HEK293T (cell line): ENCODE data around the gene FSIP1.

Experiments used
- CTCF ChIA-PET: fragments of 350-600 bp; formaldehyde crosslinking; extraction: SDS; loops from one replicate; lab custom pipeline; 2021; ENCODE audit warnings: antibody characterized with exemption, inconsistent platforms; lab: Yijun Ruan, JAX
- POLR2A ChIA-PET: fragments of 350-600 bp; formaldehyde crosslinking; extraction: SDS; loops from one replicate; lab custom pipeline; 2020; ENCODE audit warnings: antibody characterized with exemption, inconsistent platforms; lab: Yijun Ruan, JAX
- DNase-seq: peaks from one replicate; pipeline ENCODE4 v3.0.0; 2012; ENCODE audit warnings: mixed read lengths; ENCODE audit errors: extremely low spot score
- ARNT ChIP-seq: fragments of 450-650 bp; IDR thresholded peaks from 2 replicates; pipeline ENCODE4 v1.6.1; 2017; ENCODE audit warnings: mild to moderate bottlenecking
- BHLHE40 ChIP-seq: fragments of 450-650 bp; IDR thresholded peaks from 2 replicates; pipeline ENCODE4 v1.6.1; 2016; ENCODE audit warnings: mild to moderate bottlenecking, moderate library complexity, borderline replicate concordance
- CTBP1 ChIP-seq: fragments of 450-650 bp; IDR thresholded peaks from 2 replicates; pipeline ENCODE4 v1.6.1; 2016; ENCODE audit warnings: borderline replicate concordance
- ELF4 ChIP-seq: fragments of 450-650 bp; IDR thresholded peaks from 2 replicates; pipeline ENCODE4 v1.6.1; 2017; ENCODE audit warnings: antibody characterized with exemption
- FOXA1 ChIP-seq: fragments of 450-650 bp; IDR thresholded peaks from 2 replicates; pipeline ENCODE4 v1.6.1; 2016; ENCODE audit warnings: mild to moderate bottlenecking
- FOXK2 ChIP-seq: fragments of 450-650 bp; IDR thresholded peaks from 2 replicates; pipeline ENCODE4 v1.6.1; 2016; ENCODE audit warnings: mild to moderate bottlenecking
- FOXM1 ChIP-seq: fragments of 450-650 bp; IDR thresholded peaks from 2 replicates; pipeline ENCODE4 v1.6.1; 2017; ENCODE audit warnings: mild to moderate bottlenecking, borderline replicate concordance
- HDGF ChIP-seq: fragments of 450-650 bp; IDR thresholded peaks from 2 replicates; pipeline ENCODE4 v1.6.1; 2017; ENCODE audit warnings: antibody characterized with exemption, borderline replicate concordance
- L3MBTL2 ChIP-seq: fragments of 450-650 bp; conservative IDR thresholded peaks from 2 replicates; pipeline ENCODE4 v1.6.1; 2016; ENCODE audit warnings: mild to moderate bottlenecking
- LEF1 ChIP-seq: fragments of 450-650 bp; IDR thresholded peaks from 2 replicates; pipeline ENCODE4 v1.6.1; 2017; ENCODE audit warnings: mild to moderate bottlenecking, borderline replicate concordance
- NFRKB ChIP-seq: fragments of 450-650 bp; IDR thresholded peaks from 2 replicates; pipeline ENCODE4 v1.6.1; 2016; ENCODE audit warnings: mild to moderate bottlenecking, moderate library complexity
- SP1 ChIP-seq: fragments of 450-650 bp; IDR thresholded peaks from 2 replicates; pipeline ENCODE4 v1.6.1; 2017
- SUZ12 ChIP-seq: fragments of 450-650 bp; IDR thresholded peaks from 2 replicates; pipeline ENCODE4 v1.6.1; 2016; ENCODE audit warnings: mild to moderate bottlenecking
- TARDBP ChIP-seq: fragments of 450-650 bp; IDR thresholded peaks from 2 replicates; pipeline ENCODE4 v1.6.1; 2016
- ZNF384 ChIP-seq: fragments of 450-650 bp; IDR thresholded peaks from 2 replicates; pipeline ENCODE4 v1.6.1; 2016
- TF ChIP-seq, protein P1 (sequence below): fragments of 450-650 bp; IDR thresholded peaks from 2 replicates; pipeline ENCODE4 v1.6.1; 2016

FSIP1 gene

DNA sequence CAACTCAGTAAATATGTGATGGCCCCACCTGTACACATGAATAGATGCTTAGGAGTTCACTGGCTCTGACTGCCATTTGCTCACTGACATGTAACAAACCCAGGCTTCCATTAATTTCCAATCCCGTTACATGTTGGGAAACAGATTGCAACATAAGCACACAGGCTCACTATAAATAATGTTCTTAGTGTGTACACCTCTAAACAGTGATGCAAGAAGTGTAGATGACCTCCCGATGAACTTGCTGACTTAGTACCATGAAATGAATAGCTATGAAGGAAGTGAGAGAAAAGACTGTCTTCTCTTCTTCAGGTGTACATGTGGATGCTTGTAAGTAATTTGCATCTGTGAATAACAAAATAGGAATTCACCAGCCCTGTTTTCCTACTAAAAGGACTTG lies 21.4 kb upstream of the FSIP1 start:
- POLR2A ChIA-PET = no interaction called here
- DNase-seq = no peak
- TF ChIP-seq LEF1 = no peak
- no peak for TF ChIP-seq FOXA1
- TF ChIP-seq ARNT = no peak
- no peak for TF ChIP-seq SUZ12
- no peak for TF ChIP-seq ELF4
- no peak for TF ChIP-seq HDGF
- TF ChIP-seq, protein P1, sequence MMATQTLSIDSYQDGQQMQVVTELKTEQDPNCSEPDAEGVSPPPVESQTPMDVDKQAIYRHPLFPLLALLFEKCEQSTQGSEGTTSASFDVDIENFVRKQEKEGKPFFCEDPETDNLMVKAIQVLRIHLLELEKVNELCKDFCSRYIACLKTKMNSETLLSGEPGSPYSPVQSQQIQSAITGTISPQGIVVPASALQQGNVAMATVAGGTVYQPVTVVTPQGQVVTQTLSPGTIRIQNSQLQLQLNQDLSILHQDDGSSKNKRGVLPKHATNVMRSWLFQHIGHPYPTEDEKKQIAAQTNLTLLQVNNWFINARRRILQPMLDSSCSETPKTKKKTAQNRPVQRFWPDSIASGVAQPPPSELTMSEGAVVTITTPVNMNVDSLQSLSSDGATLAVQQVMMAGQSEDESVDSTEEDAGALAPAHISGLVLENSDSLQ = no peak
- no peak for TF ChIP-seq SP1
- no peak for TF ChIP-seq NFRKB
- TF ChIP-seq ZNF384 = no peak
- no peak for TF ChIP-seq TARDBP
- TF ChIP-seq CTBP1 = no peak
- no peak for TF ChIP-seq FOXK2
- CTCF ChIA-PET = no interaction called here

DNA sequence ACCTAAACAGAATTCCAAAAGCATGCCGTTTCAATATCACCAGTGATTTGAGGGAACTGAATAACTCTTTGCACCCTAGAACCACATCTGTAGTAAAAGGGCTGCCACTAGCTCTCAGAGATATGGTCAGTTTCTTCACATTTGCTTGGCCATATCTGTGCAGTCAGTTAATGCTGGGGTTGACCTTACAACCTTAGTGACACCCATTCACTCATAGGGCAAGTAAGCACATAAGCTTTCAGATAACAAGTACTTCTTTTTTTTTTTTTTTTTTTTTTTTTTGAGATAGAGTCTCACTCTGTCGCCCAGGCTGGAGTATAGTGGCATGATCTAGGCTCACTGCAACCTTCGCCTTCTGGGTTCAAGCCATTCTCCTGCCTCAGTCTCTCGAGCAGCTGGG lies 20.4 kb upstream of the FSIP1 start:
- DNase-seq = no peak
- TF ChIP-seq BHLHE40 (no peak), ELF4 (no peak), TARDBP (no peak), FOXK2 (no peak)
- TF ChIP-seq, protein P1 = no peak
- ChIA-PET CTCF (no interaction called here), POLR2A (no interaction called here)

DNA sequence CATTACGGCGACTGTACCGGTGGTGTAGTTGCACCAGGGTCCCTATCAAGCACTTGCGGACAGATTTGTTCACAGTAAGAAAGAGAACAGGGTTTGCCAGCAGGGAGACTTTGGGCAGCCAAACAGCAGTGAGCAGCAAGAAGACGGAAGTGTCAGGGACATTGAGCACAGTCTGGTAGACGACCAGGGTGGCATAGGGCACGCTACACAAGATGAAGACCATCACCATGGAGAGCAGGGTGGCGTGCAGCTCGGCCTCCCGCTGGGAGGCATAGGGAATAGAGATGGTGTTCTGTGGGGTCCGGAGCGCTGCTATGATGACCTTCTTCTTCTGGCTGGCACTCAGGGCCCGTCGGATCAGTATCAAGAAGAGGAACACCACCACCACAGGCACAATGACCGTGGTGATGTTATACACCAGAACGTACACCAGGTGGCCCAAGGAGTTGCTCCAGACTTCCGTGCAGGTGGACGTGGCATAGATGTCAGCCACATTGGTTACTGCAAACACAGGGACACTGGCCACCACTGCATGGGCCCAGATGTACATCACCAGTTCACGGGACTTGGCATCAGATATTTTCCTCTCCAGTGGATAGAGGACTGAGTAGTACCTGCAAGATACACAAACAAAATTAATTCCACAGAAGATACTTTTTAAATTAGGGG lies 19.1 kb upstream of the FSIP1 start:
- DNase-seq = peak; percentile 27
- ChIA-PET POLR2A (interaction anchor here (0.6 kb wide), 1 partner anchor 18 kb away, joined by 3 read pairs; no protein-coding TSS in a partner anchor), CTCF (no interaction called here)
- TF ChIP-seq ZNF384 = no peak
- TF ChIP-seq HDGF = no peak
- no peak for TF ChIP-seq TARDBP
- TF ChIP-seq SP1 = no peak
- no peak for TF ChIP-seq LEF1
- TF ChIP-seq FOXA1 = no peak
- TF ChIP-seq SUZ12 = no peak
- TF ChIP-seq L3MBTL2 = no peak
- TF ChIP-seq ARNT = no peak
- TF ChIP-seq, protein P1 = no peak
- no peak for TF ChIP-seq FOXM1

DNA sequence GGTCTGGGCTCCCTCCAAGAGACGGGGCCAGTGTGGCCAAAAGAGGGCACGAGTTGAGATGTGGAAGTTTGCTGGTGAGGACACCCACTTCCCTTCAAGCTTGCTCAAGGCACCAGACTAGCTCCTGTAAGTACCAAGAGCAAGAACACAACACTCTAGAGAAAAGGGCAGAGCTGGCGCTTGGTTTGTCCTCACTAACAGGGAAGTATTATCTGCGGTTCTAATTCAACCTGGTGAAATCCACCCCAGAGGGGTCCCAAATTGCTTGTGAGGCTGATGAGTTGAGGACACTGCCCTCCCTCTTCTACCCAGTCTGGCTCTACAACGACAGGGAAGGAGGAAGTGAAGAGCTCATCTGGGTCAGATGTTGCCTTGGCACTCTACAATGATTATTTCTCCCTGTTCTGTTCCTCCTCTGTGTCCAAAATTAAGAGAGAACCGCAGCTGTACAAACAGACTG lies 16.9 kb upstream of the FSIP1 start:
- no peak for DNase-seq
- POLR2A ChIA-PET = no interaction called here
- CTCF ChIA-PET = interaction anchor here (0.6 to 1.0 kb wide), 2 partner anchors 88 to 113 kb away, joined by 3 to 4 read pairs; no protein-coding TSS in a partner anchor
- TF ChIP-seq TARDBP (no peak), ARNT (no peak), LEF1 (no peak), CTBP1 (no peak), HDGF (no peak)

DNA sequence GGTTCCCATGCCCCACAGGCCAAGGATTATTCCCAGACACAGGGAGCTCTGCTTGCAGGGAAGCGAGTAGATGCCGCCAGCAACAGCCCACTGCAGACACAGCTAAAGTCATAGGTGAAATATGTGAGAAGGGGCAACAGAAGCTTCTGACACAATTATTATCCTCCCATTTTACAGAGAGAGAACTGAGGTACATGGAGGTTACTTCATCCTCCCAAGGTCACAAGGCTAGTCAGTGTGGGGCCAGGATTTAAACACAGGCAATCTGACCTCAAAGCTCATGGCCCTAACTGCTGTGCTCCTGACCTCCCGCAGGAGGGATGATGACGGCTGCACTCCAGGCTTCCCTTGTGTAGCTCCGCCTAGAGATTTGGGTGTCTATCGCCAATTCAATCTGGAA lies 15.7 kb upstream of the FSIP1 start:
- ChIA-PET CTCF (interaction anchor here (0.6 to 1.5 kb wide), 2 partner anchors 11 to 170 kb away, joined by 4 to 5 read pairs; no protein-coding TSS in a partner anchor), POLR2A (no interaction called here)
- no peak for TF ChIP-seq TARDBP
- TF ChIP-seq BHLHE40 = no peak
- TF ChIP-seq, protein P1 = no peak
- TF ChIP-seq L3MBTL2 = no peak
- no peak for TF ChIP-seq SUZ12
- TF ChIP-seq ARNT = no peak
- TF ChIP-seq FOXK2 = no peak
- no peak for TF ChIP-seq SP1
- TF ChIP-seq FOXM1 = no peak
- TF ChIP-seq LEF1 = no peak
- no peak for TF ChIP-seq CTBP1
- no peak for TF ChIP-seq ELF4
- TF ChIP-seq NFRKB = no peak
- TF ChIP-seq FOXA1 = no peak
- TF ChIP-seq ZNF384 = no peak
- TF ChIP-seq HDGF = no peak
- DNase-seq = no peak

DNA sequence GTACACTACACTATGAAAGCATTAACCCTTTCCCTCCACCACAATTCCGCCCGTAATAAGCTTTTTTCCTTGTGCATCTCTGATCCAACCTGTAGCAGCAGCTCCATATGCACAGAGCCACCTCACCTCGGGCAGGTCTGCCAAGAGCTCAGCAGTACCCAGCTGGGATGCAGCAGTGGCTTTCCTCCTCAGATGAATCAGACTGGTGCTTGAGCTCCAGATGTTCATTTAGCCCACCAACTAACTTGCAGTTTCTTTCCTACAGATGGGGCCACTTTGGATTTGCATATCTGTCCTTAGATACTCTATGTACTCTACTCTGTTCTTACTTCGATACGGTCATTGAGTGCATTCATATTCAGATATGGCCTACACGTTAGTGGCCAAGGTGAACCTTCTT lies 14.8 kb upstream of the FSIP1 start:
- CTCF ChIA-PET = interaction anchor here (0.8 kb wide), 1 partner anchor 10 kb away, joined by 3 read pairs; no protein-coding TSS in a partner anchor
- DNase-seq = no peak
- POLR2A ChIA-PET = no interaction called here
- TF ChIP-seq BHLHE40 = no peak
- no peak for TF ChIP-seq ELF4
- TF ChIP-seq HDGF = no peak
- TF ChIP-seq SP1 = no peak
- TF ChIP-seq LEF1 = no peak
- TF ChIP-seq CTBP1 = no peak
- TF ChIP-seq FOXM1 = no peak
- TF ChIP-seq ARNT = no peak
- TF ChIP-seq FOXA1 = no peak
- TF ChIP-seq TARDBP = no peak
- TF ChIP-seq SUZ12 = no peak
- no peak for TF ChIP-seq NFRKB
